Duodenal mucosa (tissue), 2 donors: ENCODE data around the gene RAB24.

Source experiments
- H3K27ac ChIP-seq: one replicate; pipeline ENCODE4 v1.7.0; 2013; ENCODE audit warnings: low read depth, low read length
- H3K27me3 ChIP-seq, 2 donors: one replicate each; pipeline ENCODE4 v1.7.0; 2013; ENCODE audit warnings: low read length in 2 of 2, control low read depth in 1 of 2; ENCODE audit not compliant: insufficient read depth in 2 of 2, control insufficient read depth in 1 of 2
- H3K36me3 ChIP-seq, 2 donors: one replicate each; pipeline ENCODE4 v1.7.0; 2013; ENCODE audit warnings: low read length in 2 of 2, control low read depth in 1 of 2; ENCODE audit not compliant: insufficient read depth in 2 of 2, control insufficient read depth in 1 of 2
- H3K4me1 ChIP-seq, 2 donors: one replicate each; pipeline ENCODE4 v1.7.0; 2013; ENCODE audit warnings: low read length in 2 of 2, control low read depth in 1 of 2; ENCODE audit not compliant: insufficient read depth in 2 of 2, control insufficient read depth in 1 of 2
- H3K4me3 ChIP-seq, 2 donors: one replicate each; pipeline ENCODE4 v1.7.0; 2013; ENCODE audit warnings: low read length in 2 of 2, low read depth in 1 of 2
- H3K9ac ChIP-seq, 2 donors: one replicate each; pipeline ENCODE4 v1.7.0; 2013; ENCODE audit warnings: low read length in 2 of 2, low read depth in 1 of 2
- H3K9me3 ChIP-seq, 2 donors: one replicate each; pipeline ENCODE4 v1.7.0; 2013; ENCODE audit warnings: low read length in 2 of 2, control low read depth in 1 of 2; ENCODE audit not compliant: control insufficient read depth in 1 of 2

The RAB24 gene

GRCh38 chr5:177320879-177321278, 17.4 kb upstream of the RAB24 start:
- Histone ChIP-seq H3K27me3 (no peaks in the 10 kb centered on the region), H3K4me1 (peaks cover 4 to 9% of the 10 kb centered on the region in 2 donors), H3K27ac (no peak overlapping the region), H3K9me3 (no peaks in the 10 kb centered on the region), H3K36me3 (peaks cover 4 to 10% of the 10 kb centered on the region in 2 donors), H3K4me3 (no peak overlapping the region), H3K9ac (no peak overlapping the region)

- Histone ChIP-seq H3K27me3 (no peaks in the 10 kb centered on the region), H3K4me1 (peaks cover 0 to under 1% of the 10 kb centered on the region in 2 donors), H3K36me3 (peaks cover 4 to 10% of the 10 kb centered on the region in 2 donors)
Observed at GRCh38 chr5:177319913-177320588, 16.5 kb upstream of the RAB24 start.

GRCh38 chr5:177317959-177318377, 14.4 kb upstream of the RAB24 start:
- Histone ChIP-seq H3K9me3 (no peaks in the 10 kb centered on the region), H3K9ac (no peak overlapping the region), H3K4me3 (no peak overlapping the region), H3K27me3 (no peaks in the 10 kb centered on the region), H3K36me3 (peaks cover 4 to 10% of the 10 kb centered on the region in 2 donors), H3K4me1 (peaks cover under 1 to 1% of the 10 kb centered on the region in 2 donors), H3K27ac (no peak overlapping the region)

More at GRCh38 chr5:177319913-177320588, 16.5 kb upstream of the RAB24 start:
- Histone ChIP-seq H3K9me3 (no peaks in the 10 kb centered on the region), H3K4me3 (no peak overlapping the region), H3K9ac (no peak overlapping the region), H3K27ac (no peak overlapping the region)

GRCh38 chr5:177316005-177316404, 12.5 kb upstream of the RAB24 start:
- H3K36me3 ChIP-seq = peaks cover 4 to 8% of the 10 kb centered on the region in 2 donors
- no peak overlapping the region for H3K4me3 ChIP-seq
- peaks cover 9 to 14% of the 10 kb centered on the region in 2 donors for H3K4me1 ChIP-seq
- no peaks in the 10 kb centered on the region for H3K27me3 ChIP-seq
- no peaks in the 10 kb centered on the region for H3K9me3 ChIP-seq
- no peak overlapping the region for H3K27ac ChIP-seq
- H3K9ac ChIP-seq = no peak overlapping the region

- peaks cover 15 to 20% of the 10 kb centered on the region in 2 donors for H3K4me1 ChIP-seq
- H3K27me3 ChIP-seq = no peaks in the 10 kb centered on the region
- no peak overlapping the region for H3K4me3 ChIP-seq
- H3K27ac ChIP-seq = no peak overlapping the region
- H3K9me3 ChIP-seq = no peaks in the 10 kb centered on the region
- peaks cover 4 to 5% of the 10 kb centered on the region in 2 donors for H3K36me3 ChIP-seq
- H3K9ac ChIP-seq = no peak overlapping the region
Observed at GRCh38 chr5:177315411-177315810, 11.9 kb upstream of the RAB24 start.

GRCh38 chr5:177314376-177315342, 11.1 kb upstream of the RAB24 start:
- Histone ChIP-seq H3K9me3 (no peaks in the 10 kb centered on the region), H3K4me3 (no peak overlapping the region), H3K4me1 (peaks cover 22 to 27% of the 10 kb centered on the region in 2 donors), H3K9ac (no peak overlapping the region), H3K27me3 (no peaks in the 10 kb centered on the region), H3K27ac (no peak overlapping the region), H3K36me3 (peaks cover 0 to 4% of the 10 kb centered on the region in 2 donors)

GRCh38 chr5:177313561-177314259, 10.2 kb upstream of the RAB24 start:
- Histone ChIP-seq H3K27ac (no peak overlapping the region), H3K9me3 (no peaks in the 10 kb centered on the region), H3K27me3 (no peaks in the 10 kb centered on the region), H3K4me1 (peaks cover 27% of the 10 kb centered on the region in 2 donors), H3K4me3 (no peak overlapping the region), H3K9ac (no peak overlapping the region), H3K36me3 (peaks cover 2 to 4% of the 10 kb centered on the region in 2 donors)

- Histone ChIP-seq H3K4me1 (peaks cover 27 to 31% of the 10 kb centered on the region in 2 donors), H3K27me3 (no peaks in the 10 kb centered on the region), H3K9ac (peak overlapping the region; percentile 36 to 51), H3K27ac (no peak overlapping the region), H3K9me3 (no peaks in the 10 kb centered on the region), H3K36me3 (peaks cover 2 to 4% of the 10 kb centered on the region in 2 donors), H3K4me3 (peak overlapping the region; percentile 53 to 74)
Observed at GRCh38 chr5:177312649-177313181, 9.2 kb upstream of the RAB24 start.

- peak within 1 kb of the TSS; percentile 36 to 64 for H3K9ac ChIP-seq
Observed at GRCh38 chr5:177311723-177312648, 8.5 kb upstream of the RAB24 start, which contains the start of gene MXD3. Gene MXD3, minus strand, starts transcription at chr5:177311898. Its CDS starts 68 bp downstream, at chr5:177311830.

More at GRCh38 chr5:177311723-177312648, 8.5 kb upstream of the RAB24 start, which contains the start of gene MXD3:
- peaks cover 27 to 31% of the 10 kb centered on the region in 2 donors for H3K4me1 ChIP-seq
- peak within 1 kb of the TSS; percentile 56 for H3K27ac ChIP-seq
- no peaks in the 10 kb centered on the region for H3K9me3 ChIP-seq
- peaks cover 5 to 8% of the 10 kb centered on the region in 2 donors for H3K36me3 ChIP-seq
- H3K27me3 ChIP-seq = no peaks in the 10 kb centered on the region
- H3K4me3 ChIP-seq = peak within 1 kb of the TSS; percentile 71 to 74
